CD14-positive monocyte (primary cell): ENCODE results near the gene ADCY2. TPM values are rescaled to one million over a fixed set of nuclear protein-coding genes. Genes with fewer than 3 reads are reported as not detected.

Source experiments
- DNase-seq, 3 donors: peaks; one replicate each; pipeline ENCODE4 v3.0.0-alpha.2; 2011 to 2022
- H2AFZ ChIP-seq: 2 replicates; pipeline ENCODE4 v1.6.0; 2012; ENCODE audit warnings: mild to moderate bottlenecking, low read depth, low read length, inconsistent platforms; ENCODE audit not compliant: insufficient read depth, poor library complexity, severe bottlenecking
- H3K27ac ChIP-seq, 2 donors: 1 replicate in 1 of 2; 2 replicates in 1 of 2; pipeline ENCODE4 v1.5.1; 2012 to 2013; ENCODE audit warnings: low read length in 2 of 2, control low read depth in 1 of 2, inconsistent platforms in 1 of 2, low read depth in 1 of 2, mild to moderate bottlenecking in 1 of 2
- H3K27me3 ChIP-seq, 2 donors: one replicate each; pipeline versions ENCODE4 v1.6.0 to v1.6.1; 2011 to 2013; ENCODE audit warnings: low read length in 2 of 2; ENCODE audit not compliant: control insufficient read depth in 2 of 2, insufficient read depth in 2 of 2
- H3K36me3 ChIP-seq, 2 donors: replicated peaks in 1 of 2; 1 replicate in 1 of 2; 2 replicates in 1 of 2; pipeline versions ENCODE4 v1.5.1 to v1.6.1; 2012 to 2013; ENCODE audit warnings: low read length in 2 of 2, control low read depth in 1 of 2, inconsistent platforms in 1 of 2, mild to moderate bottlenecking in 1 of 2; ENCODE audit not compliant: insufficient read depth in 2 of 2, control insufficient read depth in 1 of 2
- H3K4me1 ChIP-seq, 2 donors: 1 replicate in 1 of 2; 2 replicates in 1 of 2; pipeline versions ENCODE4 v1.5.1 to v1.6.1; 2012 to 2013; ENCODE audit warnings: low read length in 2 of 2, control low read depth in 1 of 2, inconsistent platforms in 1 of 2, mild to moderate bottlenecking in 1 of 2, moderate library complexity in 1 of 2; ENCODE audit not compliant: insufficient read depth in 2 of 2, control insufficient read depth in 1 of 2
- H3K4me2 ChIP-seq: replicated peaks from 2 replicates; pipeline ENCODE3; 2012; ENCODE audit warnings: low read length, moderate library complexity, mild to moderate bottlenecking; ENCODE audit not compliant: poor library complexity, severe bottlenecking; ENCODE audit errors: extremely low read depth
- H3K4me3 ChIP-seq, 3 experiments: fragments of 200-600 bp in 1 of 3; sonication (generic) in 1 of 3; replicated peaks in 1 of 3; 1 replicate in 2 of 3; 2 replicates in 1 of 3; pipeline ENCODE4 v1.5.1; 2011 to 2013; ENCODE audit warnings: low read length in 3 of 3, mild to moderate bottlenecking in 3 of 3, control low read depth in 2 of 3, low read depth in 2 of 3, inconsistent platforms in 1 of 3, moderate library complexity in 1 of 3
- H3K79me2 ChIP-seq: 2 replicates; pipeline ENCODE4 v1.6.0; 2012; ENCODE audit warnings: mild to moderate bottlenecking, control low read depth, inconsistent platforms, low read length, moderate library complexity; ENCODE audit not compliant: insufficient read depth
- H3K9ac ChIP-seq: 2 replicates; pipeline ENCODE4 v1.6.0; 2017; ENCODE audit warnings: low read length, mild to moderate bottlenecking; ENCODE audit not compliant: insufficient read depth, poor library complexity, severe bottlenecking
- H3K9me3 ChIP-seq, 2 donors: replicated peaks in 1 of 2; 1 replicate in 1 of 2; 2 replicates in 1 of 2; pipeline versions ENCODE4 v1.5.1 to v1.6.1; 2012 to 2013; ENCODE audit warnings: low read length in 2 of 2, control low read depth in 1 of 2; ENCODE audit not compliant: control insufficient read depth in 1 of 2, insufficient read depth in 1 of 2
- H4K20me1 ChIP-seq: 2 replicates; pipeline ENCODE4 v1.6.0; 2012; ENCODE audit warnings: mild to moderate bottlenecking, low read length, control low read depth, moderate library complexity; ENCODE audit not compliant: insufficient read depth
- H3K27ac Mint-ChIP-seq, 7 donors: one replicate each; pipeline ENCODE4 v1.8.0; 2020; ENCODE audit warnings: mild to moderate bottlenecking in 7 of 7, mixed read lengths in 7 of 7, moderate library complexity in 6 of 7, inconsistent platforms in 2 of 7
- H3K27me3 Mint-ChIP-seq, 3 donors: one replicate each; pipeline ENCODE4 v1.8.0; 2021 to 2022; ENCODE audit warnings: low read depth in 3 of 3, mild to moderate bottlenecking in 3 of 3, mixed read lengths in 3 of 3, moderate library complexity in 3 of 3, inconsistent platforms in 1 of 3
- H3K36me3 Mint-ChIP-seq, 2 donors: one replicate each; pipeline ENCODE4 v1.8.0; 2020; ENCODE audit warnings: mixed read lengths in 2 of 2, inconsistent platforms in 1 of 2, mild to moderate bottlenecking in 1 of 2
- H3K4me1 Mint-ChIP-seq: one replicate; pipeline ENCODE4 v1.8.0; 2020; ENCODE audit warnings: mild to moderate bottlenecking, mixed read lengths
- H3K4me3 Mint-ChIP-seq, 2 donors: one replicate each; pipeline ENCODE4 v1.8.0; 2020; ENCODE audit warnings: mild to moderate bottlenecking in 2 of 2, mixed read lengths in 2 of 2, moderate library complexity in 1 of 2
- H3K9me3 Mint-ChIP-seq, 7 donors: one replicate each; pipeline ENCODE4 v1.8.0; 2020 to 2022; ENCODE audit warnings: mixed read lengths in 7 of 7, mild to moderate bottlenecking in 6 of 7, moderate library complexity in 6 of 7, inconsistent platforms in 2 of 7
- WGBS: methylation state at CpG from one replicate; pipeline ENCODE4 v1.1.5; 2013; ENCODE audit warnings: missing lambda C conversion rate; ENCODE audit not compliant: insufficient coverage; 5-methylcytosine and 5-hydroxymethylcytosine counted together
- intact Hi-C, 2 donors: fragments of 100-400 bp; cut with micrococcal nuclease; formaldehyde crosslinking; loops; one replicate each; pipeline versions ENCODE4 v1.15.0 to v1.15.1; 2023
- polyA plus RNA-seq, 3 donors: library from polyadenylated mRNA; depleted of rRNA in 1 of 3; unstranded in 2 of 3; stranded (reverse) in 1 of 3; fragments of 300-500 nt in 2 of 3; fragments of >200 nt in 1 of 3; fragmentation: Illumina TruSeq in 2 of 3; gene quantifications; 1 replicate in 2 of 3; 2 replicates in 1 of 3; pipeline ENCODE4 v1.2.3, GENCODE V29; 2012 to 2021
- TF ChIP-seq, protein P1 (sequence below): fragments of 200-600 bp; IDR thresholded peaks from one replicate; pipeline ENCODE4 v1.8.0; 2022; ENCODE audit warnings: antibody characterized with exemption, mild to moderate bottlenecking

The ADCY2 gene
- polyA plus RNA-seq, 3 donors, result not detected

DNA sequence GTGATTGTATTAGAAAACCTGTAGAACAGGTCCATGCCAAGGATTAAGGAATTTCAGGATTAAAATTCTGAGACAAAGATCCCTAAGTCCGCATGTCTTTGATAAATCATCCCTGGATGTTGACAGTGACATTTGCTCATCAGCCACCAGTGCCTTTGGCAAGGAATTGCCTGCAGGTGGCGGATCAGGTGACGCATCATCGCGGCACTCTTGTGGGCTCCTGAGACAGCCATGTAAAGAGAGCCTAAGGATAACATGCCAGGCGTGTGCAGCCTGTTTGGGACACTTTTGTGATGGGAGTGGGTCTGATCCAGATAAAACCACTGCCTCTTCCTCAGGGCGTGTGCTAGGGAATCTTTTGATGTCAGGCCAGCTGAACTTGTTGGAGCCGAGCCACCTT is 40.6 kb downstream of the ADCY2 start:
- Histone ChIP-seq H3K79me2 (no peaks in the 10 kb centered on the region), H4K20me1 (no peaks in the 10 kb centered on the region), H3K9me3 (no peaks in the 10 kb centered on the region), H3K4me1 (no peaks in the 10 kb centered on the region), H3K4me2 (no peak overlapping the region), H3K27me3 (no peaks in the 10 kb centered on the region), H3K9ac (no peak overlapping the region), H2AFZ (no peak overlapping the region), H3K36me3 (no peaks in the 10 kb centered on the region), H3K4me3 (no peak overlapping the region), H3K27ac (no peak overlapping the region)
- Mint-ChIP-seq H3K36me3 (no peaks in the 10 kb centered on the region), H3K27me3 (no peaks in the 10 kb centered on the region), H3K9me3 (peaks cover 0 to 9% (median 2%) of the 10 kb centered on the region in 7 donors), H3K4me3 (no peak overlapping the region), H3K4me1 (no peaks in the 10 kb centered on the region), H3K27ac (no peak overlapping the region)
- intact Hi-C loops, result no loop called here
- TF ChIP-seq, protein P1, sequence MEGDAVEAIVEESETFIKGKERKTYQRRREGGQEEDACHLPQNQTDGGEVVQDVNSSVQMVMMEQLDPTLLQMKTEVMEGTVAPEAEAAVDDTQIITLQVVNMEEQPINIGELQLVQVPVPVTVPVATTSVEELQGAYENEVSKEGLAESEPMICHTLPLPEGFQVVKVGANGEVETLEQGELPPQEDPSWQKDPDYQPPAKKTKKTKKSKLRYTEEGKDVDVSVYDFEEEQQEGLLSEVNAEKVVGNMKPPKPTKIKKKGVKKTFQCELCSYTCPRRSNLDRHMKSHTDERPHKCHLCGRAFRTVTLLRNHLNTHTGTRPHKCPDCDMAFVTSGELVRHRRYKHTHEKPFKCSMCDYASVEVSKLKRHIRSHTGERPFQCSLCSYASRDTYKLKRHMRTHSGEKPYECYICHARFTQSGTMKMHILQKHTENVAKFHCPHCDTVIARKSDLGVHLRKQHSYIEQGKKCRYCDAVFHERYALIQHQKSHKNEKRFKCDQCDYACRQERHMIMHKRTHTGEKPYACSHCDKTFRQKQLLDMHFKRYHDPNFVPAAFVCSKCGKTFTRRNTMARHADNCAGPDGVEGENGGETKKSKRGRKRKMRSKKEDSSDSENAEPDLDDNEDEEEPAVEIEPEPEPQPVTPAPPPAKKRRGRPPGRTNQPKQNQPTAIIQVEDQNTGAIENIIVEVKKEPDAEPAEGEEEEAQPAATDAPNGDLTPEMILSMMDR, result no peak
- no peak for DNase-seq
- 95% methylated on average over 6 of the region's 8 CpGs for WGBS

DNA sequence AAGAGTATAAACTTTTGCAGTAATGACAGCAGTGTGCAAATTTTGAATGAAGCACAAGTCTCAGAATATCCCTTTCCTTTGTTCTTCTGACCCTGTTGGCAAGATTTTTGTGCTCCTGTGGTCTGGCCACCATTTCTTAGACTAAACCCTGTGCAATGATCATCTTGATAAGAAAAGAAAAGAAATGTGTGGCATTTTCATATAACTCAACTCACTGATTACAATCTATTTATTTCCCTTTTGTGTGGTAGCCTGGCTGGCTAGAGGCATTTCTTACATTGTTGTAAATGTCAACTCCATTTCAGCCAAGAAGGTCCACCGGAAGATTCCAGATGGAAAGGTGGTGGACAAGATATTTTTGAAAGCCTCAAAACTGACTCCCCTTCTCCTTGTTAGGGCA is 41.9 kb downstream of the ADCY2 start:
- intact Hi-C loops, result no loop called here
- no peak overlapping the region for H3K4me3 ChIP-seq
- Mint-ChIP-seq H3K9me3 (peaks cover 0 to 9% (median 2%) of the 10 kb centered on the region in 7 donors), H3K27me3 (no peaks in the 10 kb centered on the region), H3K4me3 (no peak overlapping the region), H3K36me3 (no peaks in the 10 kb centered on the region), H3K4me1 (no peaks in the 10 kb centered on the region), H3K27ac (no peak overlapping the region)
- no peaks in the 10 kb centered on the region for H3K27me3 ChIP-seq
- no peak overlapping the region for H3K27ac ChIP-seq
- no CpG with 5 or more reads among the region's 1 CpG for WGBS
- no peaks in the 10 kb centered on the region for H3K79me2 ChIP-seq
- no peak for DNase-seq
- no peak overlapping the region for H3K4me2 ChIP-seq
- no peak overlapping the region for H3K9ac ChIP-seq
- no peaks in the 10 kb centered on the region for H3K36me3 ChIP-seq
- TF ChIP-seq, protein P1, result no peak
- H4K20me1 ChIP-seq, result no peaks in the 10 kb centered on the region
- H3K4me1 ChIP-seq, result no peaks in the 10 kb centered on the region
- no peak overlapping the region for H2AFZ ChIP-seq
- H3K9me3 ChIP-seq, result no peaks in the 10 kb centered on the region
